Stimulated activated memory B cell treated with anti-CD40 and anti-IgM and Interleukin-4, amounts not matched to agents 10 μg/mL and 1 μg/mL and 100 μg/mL, for 72 hours (primary cell): ENCODE data around the gene NR1H2.

Experiments
- ATAC-seq: fragments of 150-1000 bp; cut with Tn5 transposase; 2 replicates; pipeline ENCODE4 v1.10.0; 2021
- H3K27ac Mint-ChIP-seq: one replicate; pipeline ENCODE4 v1.8.0; 2022; ENCODE audit warnings: mild to moderate bottlenecking, mixed read lengths
- H3K27me3 Mint-ChIP-seq: one replicate; pipeline ENCODE4 v1.8.0; 2022; ENCODE audit warnings: mixed read lengths
- H3K36me3 Mint-ChIP-seq: one replicate; pipeline ENCODE4 v1.8.0; 2022; ENCODE audit warnings: mixed read lengths
- H3K4me1 Mint-ChIP-seq: one replicate; pipeline ENCODE4 v1.8.0; 2022; ENCODE audit warnings: mixed read lengths
- H3K4me3 Mint-ChIP-seq: one replicate; pipeline ENCODE4 v1.8.0; 2022; ENCODE audit warnings: mild to moderate bottlenecking, moderate library complexity, mixed read lengths
- H3K9me3 Mint-ChIP-seq: one replicate; pipeline ENCODE4 v1.8.0; 2022; ENCODE audit warnings: mixed read lengths

The NR1H2 gene

GRCh38 chr19:50430888-50431342, 54.7 kb downstream of the NR1H2 start:
- Mint-ChIP-seq H3K36me3 (peaks cover 23% of the 10 kb centered on the region), H3K4me3 (peak overlapping the region; percentile 89), H3K9me3 (no peaks in the 10 kb centered on the region), H3K27ac (peak overlapping the region; percentile 94), H3K4me1 (peaks cover 78% of the 10 kb centered on the region), H3K27me3 (no peaks in the 10 kb centered on the region)
- peak; percentile 58 for ATAC-seq

- H3K36me3 Mint-ChIP-seq: peaks cover 19% of the 10 kb centered on the region
- no peaks in the 10 kb centered on the region for H3K27me3 Mint-ChIP-seq
- H3K27ac Mint-ChIP-seq: peak overlapping the region; percentile 94
- H3K4me1 Mint-ChIP-seq: peaks cover 76% of the 10 kb centered on the region
- ATAC-seq: peak; percentile 81
- no peaks in the 10 kb centered on the region for H3K9me3 Mint-ChIP-seq
- H3K4me3 Mint-ChIP-seq: peak overlapping the region; percentile 89
These were observed 55.3 kb downstream of the NR1H2 start for GRCh38 chr19:50431343-50432220.

- Mint-ChIP-seq H3K27ac (peak within 1 kb of the TSS; percentile 94), H3K27me3 (no peaks in the 10 kb centered on the region), H3K36me3 (peaks cover 18% of the 10 kb centered on the region), H3K9me3 (no peaks in the 10 kb centered on the region), H3K4me1 (peaks cover 78% of the 10 kb centered on the region), H3K4me3 (peak within 1 kb of the TSS; percentile 89)
- peak; percentile 3 for ATAC-seq
These were observed 56.2 kb downstream of the NR1H2 start, which contains the start of gene MYBPC2 for GRCh38 chr19:50432221-50433028. Gene MYBPC2, plus strand, starts transcription at chr19:50432892. Its CDS starts 62 bp downstream, at chr19:50432954.
